HFFc6 (cell line): ENCODE data around the gene POU3F3. TPM values are rescaled to one million over a fixed set of nuclear protein-coding genes. Genes with fewer than 3 reads are reported as not detected.

ENCODE experiments used
- DNase-seq: peaks from one replicate; pipeline ENCODE4 v3.0.0-alpha.2; 2018
- H3K27ac Mint-ChIP-seq: 2 replicates; pipeline ENCODE4 v1.8.0; 2020; ENCODE audit warnings: mild to moderate bottlenecking, mixed read lengths
- H3K27me3 Mint-ChIP-seq: 2 replicates; pipeline ENCODE4 v1.8.0; 2021; ENCODE audit warnings: mild to moderate bottlenecking, moderate library complexity, mixed read lengths; ENCODE audit not compliant: insufficient read depth
- H3K36me3 Mint-ChIP-seq: 2 replicates; pipeline ENCODE4 v1.8.0; 2021; ENCODE audit warnings: low read depth, mixed read lengths
- H3K4me1 Mint-ChIP-seq: 2 replicates; pipeline ENCODE4 v1.8.0; 2020; ENCODE audit warnings: low read depth, mixed read lengths
- H3K4me3 Mint-ChIP-seq: 2 replicates; pipeline ENCODE4 v1.8.0; 2020; ENCODE audit warnings: mild to moderate bottlenecking, moderate library complexity, mixed read lengths
- H3K9me3 Mint-ChIP-seq: 2 replicates; pipeline ENCODE4 v1.8.0; 2020; ENCODE audit warnings: mild to moderate bottlenecking, mixed read lengths
- CTCF ChIP-seq: fragments of 200-600 bp; sonication (generic); IDR thresholded peaks from 2 replicates; pipeline ENCODE4 v1.5.0; 2021; ENCODE audit warnings: antibody characterized with exemption, mild to moderate bottlenecking
- total RNA-seq, 6 experiments: library from RNA; stranded (reverse); fragmentation: NEBNext Ultra II Directional; extraction: Animal tissue kit (Norgen Biotek cat#: 25700); gene quantifications; 2 replicates in 1 of 6; 3 replicates in 5 of 6; pipeline ENCODE4 v1.2.3, GENCODE V29; 2021

The POU3F3 gene
- total RNA-seq, 6 experiments from 2014 or later: not detected

GRCh38 chr2:104852090-104852666 is 1.7 kb upstream of the POU3F3 start:
- Mint-ChIP-seq H3K4me3 (no peak overlapping the region; the same call in 1 of the 2 replicates), H3K36me3 (peaks cover 9% of the 10 kb centered on the region; the same call in 1 of the 2 replicates), H3K4me1 (peaks cover 12% of the 10 kb centered on the region), H3K27ac (no peak overlapping the region), H3K9me3 (peaks cover 11% of the 10 kb centered on the region), H3K27me3 (peaks cover 36% of the 10 kb centered on the region)
- no peak for TF ChIP-seq CTCF
- no peak for DNase-seq

GRCh38 chr2:104854498-104855220 is 744 bp downstream of the POU3F3 start:
- no peak for TF ChIP-seq CTCF
- Mint-ChIP-seq H3K4me3 (no peak overlapping the region), H3K4me1 (peaks cover 17% of the 10 kb centered on the region), H3K36me3 (peaks cover 9% of the 10 kb centered on the region; the same call in 1 of the 2 replicates), H3K27me3 (peaks cover 49% of the 10 kb centered on the region), H3K9me3 (peaks cover 15% of the 10 kb centered on the region), H3K27ac (no peak overlapping the region)
- no peak for DNase-seq

GRCh38 chr2:104855221-104856085 is 1.5 kb downstream of the POU3F3 start:
- DNase-seq: no peak
- H3K27ac Mint-ChIP-seq: no peak overlapping the region
- no peak for TF ChIP-seq CTCF
- H3K36me3 Mint-ChIP-seq: peaks cover 9% of the 10 kb centered on the region; the same call in 1 of the 2 replicates
- peaks cover 17% of the 10 kb centered on the region for H3K4me1 Mint-ChIP-seq
- H3K4me3 Mint-ChIP-seq: no peak overlapping the region
- H3K9me3 Mint-ChIP-seq: peaks cover 15% of the 10 kb centered on the region
- H3K27me3 Mint-ChIP-seq: peaks cover 54% of the 10 kb centered on the region

- no peak for DNase-seq
- H3K4me1 Mint-ChIP-seq: peaks cover 17% of the 10 kb centered on the region
- peaks cover 9% of the 10 kb centered on the region; the same call in 1 of the 2 replicates for H3K36me3 Mint-ChIP-seq
- TF ChIP-seq CTCF: no peak
- H3K4me3 Mint-ChIP-seq: no peak overlapping the region
- H3K27ac Mint-ChIP-seq: no peak overlapping the region
- H3K9me3 Mint-ChIP-seq: peaks cover 15% of the 10 kb centered on the region
- H3K27me3 Mint-ChIP-seq: peaks cover 50% of the 10 kb centered on the region
Observed at GRCh38 chr2:104856086-104856972, 2.4 kb downstream of the POU3F3 start.

GRCh38 chr2:104856973-104857261 is 3.0 kb downstream of the POU3F3 start:
- H3K9me3 Mint-ChIP-seq: peaks cover 15% of the 10 kb centered on the region
- peaks cover 56% of the 10 kb centered on the region for H3K27me3 Mint-ChIP-seq
- TF ChIP-seq CTCF: no peak
- peak overlapping the region; percentile 70 for H3K4me3 Mint-ChIP-seq
- no peak for DNase-seq
- peaks cover 17% of the 10 kb centered on the region for H3K4me1 Mint-ChIP-seq
- no peak overlapping the region for H3K27ac Mint-ChIP-seq
- H3K36me3 Mint-ChIP-seq: peaks cover 9% of the 10 kb centered on the region; the same call in 1 of the 2 replicates
